HepG2 (cell line): ENCODE measurements around the gene OGG1. TPM values are rescaled to one million over a fixed set of nuclear protein-coding genes. Genes with fewer than 3 reads are reported as not detected.

Experiments
- BRD4 ChIP-seq: sonication (generic); formaldehyde crosslinking; IDR thresholded peaks from 2 replicates; pipeline ENCODE4 v1.4.0; 2020; ENCODE audit warnings: missing genetic modification reagents
- polyA plus RNA-seq, 8 experiments: library from polyadenylated mRNA; depleted of rRNA in 3 of 8; stranded (reverse) in 7 of 8; unstranded in 1 of 8; fragments of >200 nt; fragmentation: Illumina TruSeq in 4 of 8; extraction: Trizol in 4 of 8; gene quantifications; 2 replicates each; pipeline versions ENCODE4 v1.2.1 to v1.2.3, GENCODE V29; 2011 to 2016; ENCODE audit warnings: low read depth in 4 of 8, missing spikeins in 1 of 8, mixed read lengths in 1 of 8; ENCODE audit not compliant: insufficient read depth in 1 of 8
- total RNA-seq, 5 experiments: library from RNA; depleted of rRNA; stranded (reverse); fragments of >200 nt; fragmentation: Illumina TruSeq; extraction: Trizol; gene quantifications; 2 replicates each; pipeline ENCODE4 v1.2.3, GENCODE V29; 2016; ENCODE audit warnings: low read depth in 1 of 5
- TF ChIP-seq, protein P1 (sequence below): sonication (generic); formaldehyde crosslinking; IDR thresholded peaks from 2 replicates; pipeline ENCODE4 v1.4.0; 2020; ENCODE audit warnings: missing genetic modification reagents
- TF ChIP-seq, protein P2 (sequence below): sonication (generic); formaldehyde crosslinking; IDR thresholded peaks from 2 replicates; pipeline ENCODE4 v1.5.0; 2020; ENCODE audit warnings: missing genetic modification reagents, mild to moderate bottlenecking, borderline replicate concordance
- TF ChIP-seq, protein P3 (sequence below): sonication (generic); formaldehyde crosslinking; IDR thresholded peaks from 2 replicates; pipeline ENCODE4 v1.5.1; 2020; ENCODE audit warnings: mild to moderate bottlenecking, missing genetic modification reagents, borderline replicate concordance
- TF ChIP-seq, protein P4 (sequence below): sonication (generic); formaldehyde crosslinking; IDR thresholded peaks from 2 replicates; pipeline ENCODE4 v1.5.0; 2020; ENCODE audit warnings: missing genetic modification reagents, mild to moderate bottlenecking, borderline replicate concordance

OGG1 gene
- total and polyA plus RNA-seq, 2 of the 13 experiments (the other 11 are each of a cell fraction or from before 2014, with no cell fraction given): 28.7 to 33.2 TPM

DNA sequence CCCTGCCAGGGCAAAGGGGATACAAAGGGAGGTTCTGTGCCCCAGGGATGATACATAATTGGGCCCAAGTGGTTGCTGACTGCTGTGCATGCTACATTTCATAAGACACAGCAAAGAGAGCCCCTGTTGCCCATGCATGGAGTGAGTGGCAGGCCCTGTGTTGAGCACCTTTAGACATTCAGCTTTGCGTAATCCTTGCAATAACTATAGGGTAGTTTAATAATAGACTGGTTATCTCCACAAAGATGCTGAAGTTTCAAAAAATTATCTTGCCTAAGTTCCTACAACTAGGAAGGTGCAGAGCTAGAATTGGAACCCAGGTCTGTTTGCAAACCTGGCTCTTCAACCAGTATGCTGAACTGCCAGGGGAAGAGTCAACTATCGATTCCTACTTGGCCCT is 1.7 kb upstream of the OGG1 start (continued):
- TF ChIP-seq, protein P1, sequence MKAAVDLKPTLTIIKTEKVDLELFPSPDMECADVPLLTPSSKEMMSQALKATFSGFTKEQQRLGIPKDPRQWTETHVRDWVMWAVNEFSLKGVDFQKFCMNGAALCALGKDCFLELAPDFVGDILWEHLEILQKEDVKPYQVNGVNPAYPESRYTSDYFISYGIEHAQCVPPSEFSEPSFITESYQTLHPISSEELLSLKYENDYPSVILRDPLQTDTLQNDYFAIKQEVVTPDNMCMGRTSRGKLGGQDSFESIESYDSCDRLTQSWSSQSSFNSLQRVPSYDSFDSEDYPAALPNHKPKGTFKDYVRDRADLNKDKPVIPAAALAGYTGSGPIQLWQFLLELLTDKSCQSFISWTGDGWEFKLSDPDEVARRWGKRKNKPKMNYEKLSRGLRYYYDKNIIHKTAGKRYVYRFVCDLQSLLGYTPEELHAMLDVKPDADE (CRISPR knock-in tag): no peak
- TF ChIP-seq, protein P2, sequence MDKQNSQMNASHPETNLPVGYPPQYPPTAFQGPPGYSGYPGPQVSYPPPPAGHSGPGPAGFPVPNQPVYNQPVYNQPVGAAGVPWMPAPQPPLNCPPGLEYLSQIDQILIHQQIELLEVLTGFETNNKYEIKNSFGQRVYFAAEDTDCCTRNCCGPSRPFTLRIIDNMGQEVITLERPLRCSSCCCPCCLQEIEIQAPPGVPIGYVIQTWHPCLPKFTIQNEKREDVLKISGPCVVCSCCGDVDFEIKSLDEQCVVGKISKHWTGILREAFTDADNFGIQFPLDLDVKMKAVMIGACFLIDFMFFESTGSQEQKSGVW: no peak
- TF ChIP-seq BRD4 (CRISPR knock-in tag): no peak
- TF ChIP-seq, protein P3, sequence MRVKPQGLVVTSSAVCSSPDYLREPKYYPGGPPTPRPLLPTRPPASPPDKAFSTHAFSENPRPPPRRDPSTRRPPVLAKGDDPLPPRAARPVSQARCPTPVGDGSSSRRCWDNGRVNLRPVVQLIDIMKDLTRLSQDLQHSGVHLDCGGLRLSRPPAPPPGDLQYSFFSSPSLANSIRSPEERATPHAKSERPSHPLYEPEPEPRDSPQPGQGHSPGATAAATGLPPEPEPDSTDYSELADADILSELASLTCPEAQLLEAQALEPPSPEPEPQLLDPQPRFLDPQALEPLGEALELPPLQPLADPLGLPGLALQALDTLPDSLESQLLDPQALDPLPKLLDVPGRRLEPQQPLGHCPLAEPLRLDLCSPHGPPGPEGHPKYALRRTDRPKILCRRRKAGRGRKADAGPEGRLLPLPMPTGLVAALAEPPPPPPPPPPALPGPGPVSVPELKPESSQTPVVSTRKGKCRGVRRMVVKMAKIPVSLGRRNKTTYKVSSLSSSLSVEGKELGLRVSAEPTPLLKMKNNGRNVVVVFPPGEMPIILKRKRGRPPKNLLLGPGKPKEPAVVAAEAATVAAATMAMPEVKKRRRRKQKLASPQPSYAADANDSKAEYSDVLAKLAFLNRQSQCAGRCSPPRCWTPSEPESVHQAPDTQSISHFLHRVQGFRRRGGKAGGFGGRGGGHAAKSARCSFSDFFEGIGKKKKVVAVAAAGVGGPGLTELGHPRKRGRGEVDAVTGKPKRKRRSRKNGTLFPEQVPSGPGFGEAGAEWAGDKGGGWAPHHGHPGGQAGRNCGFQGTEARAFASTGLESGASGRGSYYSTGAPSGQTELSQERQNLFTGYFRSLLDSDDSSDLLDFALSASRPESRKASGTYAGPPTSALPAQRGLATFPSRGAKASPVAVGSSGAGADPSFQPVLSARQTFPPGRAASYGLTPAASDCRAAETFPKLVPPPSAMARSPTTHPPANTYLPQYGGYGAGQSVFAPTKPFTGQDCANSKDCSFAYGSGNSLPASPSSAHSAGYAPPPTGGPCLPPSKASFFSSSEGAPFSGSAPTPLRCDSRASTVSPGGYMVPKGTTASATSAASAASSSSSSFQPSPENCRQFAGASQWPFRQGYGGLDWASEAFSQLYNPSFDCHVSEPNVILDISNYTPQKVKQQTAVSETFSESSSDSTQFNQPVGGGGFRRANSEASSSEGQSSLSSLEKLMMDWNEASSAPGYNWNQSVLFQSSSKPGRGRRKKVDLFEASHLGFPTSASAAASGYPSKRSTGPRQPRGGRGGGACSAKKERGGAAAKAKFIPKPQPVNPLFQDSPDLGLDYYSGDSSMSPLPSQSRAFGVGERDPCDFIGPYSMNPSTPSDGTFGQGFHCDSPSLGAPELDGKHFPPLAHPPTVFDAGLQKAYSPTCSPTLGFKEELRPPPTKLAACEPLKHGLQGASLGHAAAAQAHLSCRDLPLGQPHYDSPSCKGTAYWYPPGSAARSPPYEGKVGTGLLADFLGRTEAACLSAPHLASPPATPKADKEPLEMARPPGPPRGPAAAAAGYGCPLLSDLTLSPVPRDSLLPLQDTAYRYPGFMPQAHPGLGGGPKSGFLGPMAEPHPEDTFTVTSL (CRISPR knock-in tag): no peak
- TF ChIP-seq, protein P4, sequence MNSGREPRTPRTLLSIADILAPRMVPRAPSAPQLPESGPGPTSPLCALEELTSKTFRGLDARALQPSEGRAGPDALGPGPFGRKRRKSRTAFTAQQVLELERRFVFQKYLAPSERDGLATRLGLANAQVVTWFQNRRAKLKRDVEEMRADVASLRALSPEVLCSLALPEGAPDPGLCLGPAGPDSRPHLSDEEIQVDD (CRISPR knock-in tag): no peak
